ENCODE data around the gene ACHE.

The ACHE gene

GRCh38 chr7:100895956-100896731 lies 456 bp upstream of the ACHE start:
- TF ChIP-seq ZFP30 (CRISPR knock-in tag; IDR thresholded peaks at IDR 0.05) (no peak), ZC3H10 (CRISPR knock-in tag; IDR thresholded peaks at IDR 0.05) (no peak), ISL1 (CRISPR knock-in tag; IDR thresholded peaks at IDR 0.05) (no peak), ZNF8 (CRISPR knock-in tag; IDR thresholded peaks at IDR 0.05) (no peak), BACH2 (CRISPR knock-in tag; IDR thresholded peaks at IDR 0.05; ENCODE audit: borderline replicate concordance) (no peak), SNAI2 (CRISPR knock-in tag; IDR thresholded peaks at IDR 0.05) (no peak), RARB (CRISPR knock-in tag; IDR thresholded peaks at IDR 0.05) (no peak), ZNF565 (CRISPR knock-in tag; conservative IDR thresholded peaks at IDR 0.05; ENCODE audit: low read depth) (no peak), CSDC2 (CRISPR knock-in tag; IDR thresholded peaks at IDR 0.05) (no peak), TOX (CRISPR knock-in tag; IDR thresholded peaks at IDR 0.05; ENCODE audit: borderline replicate concordance) (no peak), PATZ1 (CRISPR knock-in tag; IDR thresholded peaks at IDR 0.05; ENCODE audit: borderline replicate concordance) (no peak), ESRRG (CRISPR knock-in tag; IDR thresholded peaks at IDR 0.05) (no peak)
- ATAC-seq = no peak

- TF ChIP-seq PATZ1 (CRISPR knock-in tag; IDR thresholded peaks at IDR 0.05; ENCODE audit: borderline replicate concordance) (peak; percentile 84; the same call in 1 of the 2 replicates), ARNTL (CRISPR knock-in tag; IDR thresholded peaks at IDR 0.05; ENCODE audit: borderline replicate concordance, low read depth) (no peak)
- ATAC-seq = peak; percentile 36
These were observed 608 bp downstream of the ACHE start for GRCh38 chr7:100894860-100895700.

GRCh38 chr7:100893910-100894721 lies 1.6 kb downstream of the ACHE start:
- ATAC-seq = no peak
- TF ChIP-seq PPARA (CRISPR knock-in tag; IDR thresholded peaks at IDR 0.05; ENCODE audit: borderline replicate concordance) (no peak), SNAI2 (CRISPR knock-in tag; IDR thresholded peaks at IDR 0.05) (no peak), RARB (CRISPR knock-in tag; IDR thresholded peaks at IDR 0.05) (no peak), OSR1 (CRISPR knock-in tag; IDR thresholded peaks at IDR 0.05) (no peak), PATZ1 (CRISPR knock-in tag; IDR thresholded peaks at IDR 0.05; ENCODE audit: borderline replicate concordance) (no peak), ZC3H10 (CRISPR knock-in tag; IDR thresholded peaks at IDR 0.05) (no peak)

GRCh38 chr7:100893318-100893895 lies 2.3 kb downstream of the ACHE start:
- ATAC-seq = no peak
- TF ChIP-seq ZFP3 (CRISPR knock-in tag; IDR thresholded peaks at IDR 0.05) = no peak
- no peak for TF ChIP-seq BACH2 (CRISPR knock-in tag; IDR thresholded peaks at IDR 0.05; ENCODE audit: borderline replicate concordance)
- no peak for TF ChIP-seq CSRNP3 (CRISPR knock-in tag; IDR thresholded peaks at IDR 0.05)
- no peak for TF ChIP-seq PPARA (CRISPR knock-in tag; IDR thresholded peaks at IDR 0.05; ENCODE audit: borderline replicate concordance)
- TF ChIP-seq CSDC2 (CRISPR knock-in tag; IDR thresholded peaks at IDR 0.05) = no peak
- TF ChIP-seq ZC3H10 (CRISPR knock-in tag; IDR thresholded peaks at IDR 0.05) = no peak
- TF ChIP-seq SNAI2 (CRISPR knock-in tag; IDR thresholded peaks at IDR 0.05) = no peak
- no peak for TF ChIP-seq PATZ1 (CRISPR knock-in tag; IDR thresholded peaks at IDR 0.05; ENCODE audit: borderline replicate concordance)
- no peak for TF ChIP-seq ZNF565 (CRISPR knock-in tag; conservative IDR thresholded peaks at IDR 0.05; ENCODE audit: low read depth)
- TF ChIP-seq GLIS3 (CRISPR knock-in tag; IDR thresholded peaks at IDR 0.05) = no peak
- no peak for TF ChIP-seq TOX (CRISPR knock-in tag; IDR thresholded peaks at IDR 0.05; ENCODE audit: borderline replicate concordance)
- TF ChIP-seq ZFP30 (CRISPR knock-in tag; IDR thresholded peaks at IDR 0.05) = no peak
- TF ChIP-seq TSHZ2 (CRISPR knock-in tag; IDR thresholded peaks at IDR 0.05) = no peak

Measured in SK-N-SH treated with all-trans-retinoic acid at 6 μM for 48 hours (cell line).